HG03095 (cell line): Measurements from ENCODE around the gene IDH1.
"Not testable (repeated sequence)": the region's sequence is repeated elsewhere in the genome, so short reads cannot be mapped to it uniquely, and the experiment has no call there.

Experiments used
- ATAC-seq: cut with Tn5 transposase; IDR thresholded peaks from one replicate; pipeline ENCODE4 v1.9.1; 2021; ENCODE audit warnings: moderate library complexity; ENCODE audit not compliant: unreplicated experiment

Gene IDH1

GRCh38 chr2:208222351-208222750 lies 32.5 kb downstream of the IDH1 start:
- no peak for ATAC-seq

GRCh38 chr2:208221873-208222272 lies 33.0 kb downstream of the IDH1 start:
- ATAC-seq = not testable (repeated sequence)

GRCh38 chr2:208210688-208211451 lies 44.0 kb downstream of the IDH1 start:
- no peak for ATAC-seq

- no peak for ATAC-seq
These were observed 46.4 kb downstream of the IDH1 start for GRCh38 chr2:208208335-208209085.

- no peak for ATAC-seq
These were observed 47.1 kb downstream of the IDH1 start for GRCh38 chr2:208207769-208208168.

GRCh38 chr2:208204166-208204565 lies 50.7 kb downstream of the IDH1 start:
- no peak for ATAC-seq

GRCh38 chr2:208195531-208195930 lies 59.3 kb downstream of the IDH1 start:
- no peak for ATAC-seq

GRCh38 chr2:208192611-208193236 lies 62.1 kb downstream of the IDH1 start:
- no peak for ATAC-seq

GRCh38 chr2:208189810-208190503 lies 64.9 kb downstream of the IDH1 start, which contains the start of gene C2orf80:
Gene C2orf80 (minus strand): TSS chr2:208190030. CDS start chr2:208186986, 3,044 bp downstream.
- no peak for ATAC-seq

- ATAC-seq = no peak
These were observed 65.6 kb downstream of the IDH1 start for GRCh38 chr2:208189069-208189809.

GRCh38 chr2:208186893-208187292 lies 68.0 kb downstream of the IDH1 start:
- ATAC-seq = no peak

GRCh38 chr2:208186465-208186864 lies 68.4 kb downstream of the IDH1 start:
- no peak for ATAC-seq
